Measurements from ENCODE around the gene SV2C. TPM values are rescaled to one million over a fixed set of nuclear protein-coding genes. Genes with fewer than 3 reads are reported as not detected.
A peak's percentile ranks its signal among the peaks of the same experiment; 100 is the strongest.

The SV2C gene
- polyA plus RNA-seq, 1 donor (not counting 4 experiments of a cell fraction or from before 2014, with no cell fraction given) = 0.34 TPM

GRCh38 chr5:76083555-76084495 lies 642 bp downstream of the SV2C start:
- no peak overlapping the region for H3K4me3 ChIP-seq (ENCODE audit: control insufficient read depth in 2 of 3, extremely low read depth in 1 of 3, insufficient read depth in 2 of 3, low read depth in 1 of 3, low read length in 3 of 3)
- H3K36me3 ChIP-seq (ENCODE audit: control insufficient read depth in 2 of 2, extremely low read depth in 1 of 2, insufficient read depth in 2 of 2, low read length in 2 of 2) = no peaks in the 10 kb centered on the region
- no peak overlapping the region for H2AFZ ChIP-seq (ENCODE audit: control insufficient read depth, low read length)
- FAIRE-seq = no peak
- H3K9me1 ChIP-seq (ENCODE audit: control insufficient read depth, extremely low read depth, insufficient read depth, low read length) = no peaks in the 10 kb centered on the region
- H3K4me2 ChIP-seq (ENCODE audit: control insufficient read depth, extremely low read depth, insufficient read depth, low read depth, low read length) = no peak overlapping the region
- no peaks in the 10 kb centered on the region for H4K20me1 ChIP-seq (ENCODE audit: control insufficient read depth, extremely low read depth, insufficient read depth, low read length)
- no peaks in the 10 kb centered on the region for H3K9me3 ChIP-seq (ENCODE audit: control insufficient read depth, low read depth, low read length)
- H3K4me1 ChIP-seq (ENCODE audit: control insufficient read depth, extremely low read depth, insufficient read depth, low read length) = no peaks in the 10 kb centered on the region
- TF ChIP-seq EZH2 (IDR thresholded peaks at IDR 0.05; ENCODE audit: low read length) (peak; percentile 96), CTCF (optimal IDR thresholded peaks at IDR 0.05 in 1 of 3, IDR thresholded peaks at IDR 0.05 in 1 of 3, conservative IDR thresholded peaks at IDR 0.05 in 1 of 3; ENCODE audit: extremely low read depth in 1 of 3, insufficient read depth in 2 of 3, low read length in 3 of 3) (no peak)
- no peak overlapping the region for H3K27ac ChIP-seq (ENCODE audit: control insufficient read depth, insufficient read depth, low read length)
- no peaks in the 10 kb centered on the region for H3K79me2 ChIP-seq (ENCODE audit: control insufficient read depth, insufficient read depth, low read length)
- no peak for DNase-seq (ENCODE audit: low read depth, low spot score)
- no peak overlapping the region for H3K9ac ChIP-seq (ENCODE audit: control insufficient read depth, extremely low read depth, insufficient read depth, low read length)
- dilution Hi-C loops (cut with MboI; ENCODE audit: extremely low pct_ligation_motif_present, low sequenced_read_pairs) = no loop called here
- H3K27me3 ChIP-seq (ENCODE audit: control insufficient read depth, extremely low read depth, insufficient read depth, low read length) = peaks cover 53% of the 10 kb centered on the region

GRCh38 chr5:76084496-76085242 lies 1.5 kb downstream of the SV2C start:
- TF ChIP-seq EZH2 (IDR thresholded peaks at IDR 0.05; ENCODE audit: low read length) = peak; percentile 94
- TF ChIP-seq CTCF (optimal IDR thresholded peaks at IDR 0.05 in 1 of 3, IDR thresholded peaks at IDR 0.05 in 1 of 3, conservative IDR thresholded peaks at IDR 0.05 in 1 of 3; ENCODE audit: extremely low read depth in 1 of 3, insufficient read depth in 2 of 3, low read length in 3 of 3) = no peak
- FAIRE-seq (no peak), DNase-seq (ENCODE audit: low read depth, low spot score) (no peak)
- H3K9me3 ChIP-seq (ENCODE audit: control insufficient read depth, low read depth, low read length) = no peaks in the 10 kb centered on the region
- H3K9me1 ChIP-seq (ENCODE audit: control insufficient read depth, extremely low read depth, insufficient read depth, low read length) = no peaks in the 10 kb centered on the region
- H3K4me3 ChIP-seq (ENCODE audit: control insufficient read depth in 2 of 3, extremely low read depth in 1 of 3, insufficient read depth in 2 of 3, low read depth in 1 of 3, low read length in 3 of 3) = no peak overlapping the region
- no peak overlapping the region for H3K9ac ChIP-seq (ENCODE audit: control insufficient read depth, extremely low read depth, insufficient read depth, low read length)
- no peak overlapping the region for H3K4me2 ChIP-seq (ENCODE audit: control insufficient read depth, extremely low read depth, insufficient read depth, low read depth, low read length)
- no peaks in the 10 kb centered on the region for H4K20me1 ChIP-seq (ENCODE audit: control insufficient read depth, extremely low read depth, insufficient read depth, low read length)
- H3K4me1 ChIP-seq (ENCODE audit: control insufficient read depth, extremely low read depth, insufficient read depth, low read length) = no peaks in the 10 kb centered on the region
- dilution Hi-C loops (cut with MboI; ENCODE audit: extremely low pct_ligation_motif_present, low sequenced_read_pairs) = no loop called here
- no peaks in the 10 kb centered on the region for H3K36me3 ChIP-seq (ENCODE audit: control insufficient read depth in 2 of 2, extremely low read depth in 1 of 2, insufficient read depth in 2 of 2, low read length in 2 of 2)
- H3K79me2 ChIP-seq (ENCODE audit: control insufficient read depth, insufficient read depth, low read length) = no peaks in the 10 kb centered on the region
- H2AFZ ChIP-seq (ENCODE audit: control insufficient read depth, low read length) = no peak overlapping the region
- H3K27me3 ChIP-seq (ENCODE audit: control insufficient read depth, extremely low read depth, insufficient read depth, low read length) = peaks cover 52% of the 10 kb centered on the region
- H3K27ac ChIP-seq (ENCODE audit: control insufficient read depth, insufficient read depth, low read length) = no peak overlapping the region

All from keratinocyte (primary cell).